Stimulated activated CD4-positive, alpha-beta T cell treated with anti-CD3 and anti-CD28 coated beads, Interleukin-2, amount 100 ng/mL, for 24 hours (primary cell): Measurements from ENCODE around the gene LECT2.

Experiments used
- DNase-seq, 2 donors: peaks; one replicate each; pipeline ENCODE4 v3.0.0-alpha.2; 2020

The LECT2 gene

DNA sequence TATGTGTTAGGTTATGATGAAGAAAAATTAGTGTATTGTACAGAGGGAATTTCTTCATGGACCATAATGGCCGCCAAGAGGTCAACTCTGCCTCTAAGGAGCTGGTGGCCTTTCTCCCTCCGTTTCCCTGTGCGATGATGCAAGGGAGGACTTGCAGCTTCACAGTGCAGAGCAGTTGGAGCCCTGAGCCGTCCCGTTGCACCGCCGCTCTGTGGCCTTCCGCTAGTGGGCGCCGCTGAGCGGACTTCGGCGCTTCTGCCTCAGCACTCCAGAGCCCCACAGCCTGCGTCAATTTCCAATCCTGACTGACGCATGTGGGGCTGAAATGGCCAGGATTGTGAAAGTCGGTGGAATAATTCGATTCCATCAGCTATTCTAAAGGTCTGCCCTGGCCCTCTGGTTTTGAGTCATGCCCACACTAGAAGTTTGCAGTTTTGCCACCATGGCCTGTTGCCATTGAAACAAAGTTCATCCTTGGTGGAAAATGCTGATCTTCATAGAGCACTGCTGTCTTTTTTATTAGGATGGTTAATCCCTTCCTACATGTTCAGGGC is 22.7 kb upstream of the LECT2 start:
- peak; percentile 36 to 62 for DNase-seq

DNA sequence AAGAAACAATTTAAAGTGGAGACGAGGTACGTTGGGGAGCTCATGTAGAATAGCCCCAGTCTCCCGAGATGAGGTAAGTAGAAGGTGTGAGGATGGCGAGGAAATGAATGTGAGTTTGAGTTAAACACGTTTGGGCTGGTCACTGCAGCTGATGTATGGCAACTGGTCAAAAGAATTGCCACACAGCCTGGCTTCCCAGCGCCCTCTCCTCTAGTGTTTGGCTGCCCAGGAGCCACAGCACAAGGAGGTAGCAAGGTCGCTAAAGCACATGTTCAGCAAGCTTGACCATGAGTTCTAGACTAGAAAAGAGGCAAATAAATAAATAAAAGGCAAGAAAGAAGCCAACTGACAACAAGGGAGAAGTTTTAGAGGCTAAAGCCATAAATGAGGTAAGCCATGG is 21.4 kb upstream of the LECT2 start:
- DNase-seq = no peak

DNA sequence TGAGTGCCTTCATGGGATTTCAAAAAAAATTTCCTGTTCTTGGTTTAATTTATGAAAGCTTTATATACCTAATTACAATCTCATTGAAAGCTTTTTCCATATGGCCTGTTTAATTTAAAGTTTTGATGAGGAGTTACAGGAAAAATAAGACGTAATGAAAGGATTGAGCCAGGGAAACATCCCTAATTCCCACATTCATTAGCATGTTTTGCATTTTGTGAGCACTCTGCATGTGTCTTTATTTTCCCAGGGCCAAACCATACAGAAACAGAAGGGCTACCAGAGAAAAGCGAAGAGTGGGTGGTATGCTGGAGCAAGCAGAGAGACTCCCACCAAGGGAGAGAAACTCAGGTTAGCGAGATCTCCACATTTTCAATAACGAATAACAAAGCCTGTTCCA is 20.3 kb upstream of the LECT2 start:
- no peak for DNase-seq

DNA sequence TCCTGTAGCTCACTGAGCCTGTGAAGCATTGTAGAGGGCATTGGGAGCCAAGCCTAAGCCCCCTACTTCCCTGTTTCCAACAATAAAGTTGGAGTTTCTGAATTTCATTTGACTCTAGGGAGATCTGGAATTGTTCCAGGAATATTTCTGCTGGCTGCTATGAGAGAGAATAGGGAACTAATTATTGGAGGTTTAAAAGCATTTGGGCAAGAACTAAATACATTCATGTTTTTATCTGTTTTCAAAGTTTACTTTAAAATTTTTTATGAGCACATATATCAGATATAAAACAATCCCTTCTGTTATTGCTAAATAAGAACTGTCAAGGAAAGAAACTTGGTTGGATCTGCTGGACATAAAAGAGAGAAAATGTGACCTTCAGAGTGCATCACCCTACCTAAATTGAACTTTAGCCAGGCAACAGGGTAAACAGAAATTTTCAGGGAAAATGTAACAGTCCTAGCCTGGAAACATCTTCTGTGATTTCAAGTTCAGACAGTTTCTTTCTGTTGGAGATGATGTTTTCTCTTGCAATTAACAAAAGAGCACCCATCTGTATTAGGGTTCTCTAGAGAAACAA is 19.3 kb upstream of the LECT2 start:
- DNase-seq = no peak

DNA sequence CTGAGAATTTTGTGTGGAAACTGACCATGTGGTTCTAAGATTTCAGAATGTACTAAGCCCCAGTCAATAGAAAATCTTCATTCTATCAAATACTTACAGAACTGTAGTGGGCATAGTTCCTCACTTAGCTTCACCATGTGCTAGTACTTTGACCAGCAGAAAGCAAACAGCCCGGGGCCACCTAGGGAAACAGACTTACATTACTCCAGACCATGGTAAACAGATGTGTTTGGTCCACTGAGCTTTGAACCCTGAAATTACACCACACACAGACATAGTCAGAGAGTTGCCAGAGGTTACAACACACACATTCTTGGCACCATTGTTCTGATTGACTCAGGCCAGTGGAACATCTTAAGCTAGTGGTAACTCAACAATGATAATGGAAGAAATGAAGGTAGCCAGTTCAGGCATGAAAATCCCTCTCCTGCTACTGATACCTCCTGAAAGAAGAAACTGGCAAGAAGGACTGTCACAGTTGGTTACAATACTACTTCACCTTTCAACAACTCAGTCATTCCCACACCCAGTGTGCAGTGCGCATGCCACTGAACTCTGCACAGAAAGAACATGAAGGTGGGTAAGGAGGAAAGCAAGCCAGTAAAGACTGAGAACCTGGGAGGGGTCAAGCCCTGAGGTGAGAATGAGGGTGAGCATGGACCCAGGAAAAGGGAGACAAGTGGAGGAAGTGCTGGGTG is 18.7 kb upstream of the LECT2 start:
- DNase-seq = no peak

DNA sequence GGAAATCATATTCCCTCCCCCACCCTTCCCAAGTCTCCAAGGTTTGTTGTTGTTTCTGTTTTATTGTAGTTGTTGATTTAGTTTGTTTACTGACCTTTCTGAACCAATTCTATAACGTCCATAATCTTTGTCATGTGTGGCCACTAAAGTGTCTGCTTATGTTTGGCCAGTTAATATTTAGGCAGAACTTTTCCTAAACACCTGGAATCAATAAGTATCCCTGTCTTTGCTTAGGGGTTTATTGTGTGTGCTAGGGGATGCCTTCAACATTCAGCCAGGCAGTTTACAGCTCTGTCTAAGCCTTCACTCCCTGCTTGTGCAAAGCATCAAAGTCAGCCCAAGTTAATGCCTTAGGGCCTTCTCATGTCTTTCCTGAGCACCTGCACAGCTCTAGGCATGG is 16.9 kb upstream of the LECT2 start:
- no peak for DNase-seq

DNA sequence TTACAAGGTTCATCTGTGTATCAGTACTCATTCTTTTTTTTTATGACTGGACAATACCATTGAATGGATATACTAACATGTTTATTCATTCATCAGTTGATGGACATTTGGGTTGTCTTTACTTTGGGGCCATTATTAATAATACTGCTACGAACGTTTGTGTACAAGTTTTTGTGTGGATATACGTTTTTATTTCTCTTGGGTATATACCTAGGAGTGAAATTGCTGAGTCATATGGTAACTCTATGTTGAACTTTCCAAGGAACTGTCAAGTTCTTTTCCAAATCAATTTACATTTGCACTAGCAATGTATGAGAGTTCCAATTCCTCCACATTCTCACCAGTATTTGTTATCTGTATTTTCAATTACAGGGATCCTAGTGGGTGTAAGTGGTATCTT is 12.0 kb upstream of the LECT2 start:
- no peak for DNase-seq

DNA sequence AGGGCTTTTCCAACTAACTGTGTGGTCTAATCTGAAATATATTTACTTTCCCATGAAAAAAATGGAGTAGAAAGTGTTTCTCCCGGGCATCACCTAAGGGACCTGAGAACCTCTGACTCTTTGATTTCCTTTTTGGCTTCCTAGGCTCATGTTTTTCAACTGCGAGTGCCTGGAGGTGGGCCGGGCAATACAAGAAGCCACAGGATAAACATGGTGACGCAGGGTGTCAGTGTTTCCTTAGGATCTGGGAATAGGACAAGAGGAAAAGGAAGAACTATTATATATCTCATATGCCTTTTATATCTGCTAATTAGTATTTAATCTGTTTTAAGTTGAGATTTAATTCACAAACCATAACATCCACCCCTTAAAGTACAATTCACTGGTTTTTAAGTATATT is 11.4 kb upstream of the LECT2 start:
- no peak for DNase-seq

DNA sequence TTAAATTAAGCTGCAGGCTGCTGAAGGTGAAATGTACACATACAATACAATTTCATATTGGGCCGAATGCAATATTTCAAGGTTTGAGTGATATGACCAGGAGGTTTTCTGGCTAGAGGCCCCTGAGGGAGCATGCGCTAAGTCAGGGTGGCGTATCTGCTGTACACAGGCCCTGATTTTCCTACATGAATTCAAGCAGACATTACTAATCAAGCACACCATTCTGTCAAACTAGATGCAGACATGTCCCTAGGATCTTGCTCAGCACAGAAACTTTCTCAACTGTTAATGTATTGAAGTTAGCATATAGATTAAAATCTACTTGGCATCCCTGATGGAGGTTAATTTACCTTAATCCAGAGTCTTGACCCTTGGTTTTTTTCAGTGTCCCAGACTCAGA is 10.7 kb upstream of the LECT2 start:
- no peak for DNase-seq

DNA sequence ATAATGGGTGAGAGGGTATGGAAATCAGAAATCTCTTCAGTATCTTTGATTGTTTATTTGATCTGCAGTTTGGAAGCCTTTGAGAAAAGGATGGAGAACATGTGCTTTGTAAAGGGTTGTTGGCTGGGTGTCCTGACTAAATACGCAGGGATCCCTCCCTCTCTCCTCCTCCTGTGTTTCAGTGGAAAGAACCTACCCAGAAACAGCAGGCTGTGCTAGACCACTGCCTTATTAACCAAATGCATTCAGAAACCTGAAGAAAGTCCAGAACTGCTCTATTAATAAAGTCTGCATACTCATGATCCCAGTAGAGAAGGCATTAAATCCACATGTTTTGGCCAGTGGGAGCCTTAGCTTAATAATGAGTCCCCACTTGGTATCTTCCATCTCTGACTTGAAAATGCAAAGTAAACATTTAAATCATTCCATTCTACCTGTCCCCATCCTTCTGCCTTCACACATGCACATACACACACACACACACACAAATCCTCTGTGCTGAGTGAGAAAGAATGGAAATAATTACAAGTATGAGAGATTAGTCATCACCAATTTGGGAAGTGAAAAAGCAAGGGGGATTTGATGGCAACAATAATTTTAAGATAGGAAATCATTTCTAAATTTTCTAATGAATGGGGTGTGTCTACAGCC is 10.0 kb upstream of the LECT2 start:
- DNase-seq = no peak

DNA sequence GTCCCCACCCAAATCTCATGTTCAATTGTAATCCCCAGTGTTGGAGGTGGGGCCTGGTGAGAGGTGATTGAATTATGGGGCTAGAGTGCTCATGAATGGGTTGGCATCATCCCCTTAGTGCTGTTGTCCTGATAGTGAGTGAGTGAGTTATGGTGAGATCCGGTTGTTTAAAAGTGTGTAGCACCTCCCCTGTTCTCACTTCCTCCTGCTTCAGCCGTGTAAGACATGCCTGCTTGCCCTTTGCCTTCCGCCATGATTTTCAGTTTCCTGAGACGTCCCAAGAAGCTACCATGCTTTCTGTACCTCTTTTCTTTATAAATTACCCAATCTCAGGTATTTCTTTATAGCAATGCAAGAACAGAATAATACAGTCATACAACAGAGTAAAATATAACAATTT is 742 bp upstream of the LECT2 start:
- DNase-seq = no peak

DNA sequence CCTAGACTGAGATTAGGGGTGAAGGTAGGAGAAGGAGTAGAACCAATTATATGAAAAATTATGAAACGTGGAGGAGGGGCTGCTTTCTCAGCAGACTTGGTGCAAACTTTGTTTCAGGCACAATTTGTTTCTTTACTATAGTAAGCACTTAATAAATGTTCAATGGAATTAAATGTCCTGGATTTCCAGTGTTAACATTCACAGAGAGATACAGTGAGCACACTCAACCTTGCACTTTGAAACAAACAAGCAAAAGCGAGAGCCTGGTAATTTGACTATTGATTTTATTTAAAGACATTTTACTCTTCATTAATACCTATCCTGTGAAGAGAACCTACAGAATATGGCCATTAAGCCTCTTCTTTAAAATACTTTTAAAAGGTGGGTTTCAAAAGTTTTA is 933 bp downstream of the LECT2 start:
- no peak for DNase-seq

DNA sequence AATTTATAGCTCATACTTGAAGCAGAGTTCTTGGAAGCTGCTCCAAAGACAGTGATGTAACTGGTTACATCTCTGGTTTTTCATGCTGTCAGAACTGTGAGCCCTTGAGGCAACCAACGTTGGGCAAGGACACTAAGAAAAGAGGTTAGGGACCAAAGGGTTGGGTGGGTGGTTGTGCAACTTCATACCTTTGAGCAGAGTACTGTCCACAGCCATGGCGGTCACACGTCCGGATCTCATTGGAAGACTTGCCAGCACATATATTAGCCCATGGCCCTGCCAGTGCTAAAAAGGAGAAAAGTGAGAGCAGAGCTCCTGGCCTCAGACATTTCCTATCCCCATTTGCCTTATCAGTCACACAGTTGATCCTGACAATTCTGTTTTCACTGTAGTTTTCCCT is 2.1 kb downstream of the LECT2 start:
- DNase-seq = no peak

DNA sequence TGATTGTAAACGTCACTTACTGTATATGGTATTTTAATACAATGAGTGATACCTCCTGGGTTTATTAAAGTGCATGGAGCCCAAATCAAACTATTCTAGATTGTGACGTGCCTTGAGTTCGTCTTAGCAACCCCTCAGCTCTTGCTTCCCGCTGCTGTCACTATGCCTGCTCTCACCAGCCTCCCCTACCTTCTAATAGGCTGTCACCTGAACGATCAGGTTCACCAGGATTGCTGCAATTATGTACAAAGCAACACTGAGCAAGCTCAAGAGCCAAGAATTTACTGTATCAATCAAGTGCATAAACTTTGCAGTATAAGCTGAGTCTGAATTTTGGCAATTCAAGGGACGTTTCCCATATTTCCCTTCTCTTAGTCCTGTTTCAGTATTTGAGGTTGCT is 3.0 kb downstream of the LECT2 start:
- DNase-seq = no peak

DNA sequence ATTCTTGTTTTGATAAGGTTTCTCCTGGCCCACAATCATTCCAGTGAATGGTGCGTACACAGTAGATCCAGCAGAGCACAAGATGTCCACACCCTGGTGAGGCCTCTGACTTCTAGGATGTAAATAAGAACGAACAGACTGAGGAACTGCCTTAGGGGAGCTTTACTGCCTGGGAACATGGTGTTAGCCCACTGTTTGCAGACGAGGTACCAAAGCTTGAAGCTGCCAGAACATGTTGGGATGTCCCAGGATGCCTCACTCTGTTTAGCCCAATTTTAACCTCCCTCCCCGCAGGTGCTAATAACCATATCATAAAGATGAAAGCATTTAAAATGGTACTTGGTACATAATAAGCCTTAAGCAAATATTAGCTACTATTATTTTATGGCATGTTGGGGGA is 3.5 kb downstream of the LECT2 start:
- no peak for DNase-seq

DNA sequence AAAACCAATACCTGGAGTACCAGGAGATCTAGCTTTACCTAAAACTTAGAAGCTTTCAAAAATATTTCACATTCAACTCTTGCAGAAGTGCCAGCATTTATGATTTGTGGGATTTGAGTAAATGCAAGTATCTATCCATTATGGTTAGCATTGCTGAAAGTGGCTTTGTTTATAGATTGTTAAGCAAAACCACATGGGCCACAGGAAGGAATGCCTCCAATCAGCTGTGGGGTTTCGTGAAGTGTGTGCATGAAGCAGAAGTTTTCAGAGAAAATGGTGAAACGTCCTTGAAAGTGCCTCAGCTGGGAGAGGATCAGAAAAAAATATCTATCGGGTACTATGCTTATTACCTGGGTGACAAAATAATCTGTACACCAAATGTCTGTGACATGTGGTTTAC is 4.2 kb downstream of the LECT2 start:
- no peak for DNase-seq

DNA sequence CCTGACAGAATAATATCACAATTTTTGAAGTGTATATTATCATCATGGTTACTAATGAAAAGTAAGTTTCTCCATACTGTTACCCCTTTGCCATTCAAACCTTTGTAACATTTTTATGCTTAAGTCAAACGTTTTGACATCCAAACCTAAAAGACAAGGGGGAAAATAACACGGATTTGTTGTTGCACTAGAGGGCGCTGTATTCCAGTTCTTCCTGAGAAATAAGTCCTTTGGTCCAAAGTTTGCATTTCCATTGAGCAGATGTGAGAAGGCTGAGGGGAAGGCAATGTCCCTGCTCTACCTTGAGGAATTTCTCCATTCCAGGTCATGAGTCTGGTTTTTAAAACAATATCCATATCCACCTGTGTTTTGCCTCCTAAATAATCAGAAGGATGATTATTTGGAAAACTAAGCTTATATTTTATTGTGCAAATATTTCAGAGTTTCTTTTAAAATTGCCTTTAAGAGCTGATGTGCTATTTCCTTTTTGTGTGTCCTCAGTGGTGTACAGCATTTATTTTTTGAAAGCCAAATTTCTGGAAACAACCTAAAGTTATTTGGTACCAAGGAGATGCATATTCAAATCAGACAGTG is 9.7 kb downstream of the LECT2 start:
- peak; percentile 7 to 20 for DNase-seq

DNA sequence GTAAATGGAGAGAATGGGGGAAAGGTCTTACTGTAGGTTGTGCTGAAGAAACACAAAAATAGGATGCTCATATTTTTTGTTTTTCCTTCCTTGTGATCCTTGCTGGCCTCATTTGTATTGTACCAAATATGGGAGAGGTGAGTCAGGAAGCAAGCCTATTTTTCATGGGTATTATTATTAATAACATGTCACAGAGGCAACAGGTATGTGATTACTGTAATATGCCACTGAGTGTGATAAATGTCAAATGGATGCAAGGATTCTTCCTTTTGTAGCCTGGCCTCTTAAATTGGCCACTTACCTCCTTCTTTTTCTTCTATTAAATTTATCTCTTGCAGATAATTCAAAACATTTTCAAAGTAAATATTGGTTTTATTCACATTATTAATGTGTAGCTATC is 10.2 kb downstream of the LECT2 start:
- no peak for DNase-seq

DNA sequence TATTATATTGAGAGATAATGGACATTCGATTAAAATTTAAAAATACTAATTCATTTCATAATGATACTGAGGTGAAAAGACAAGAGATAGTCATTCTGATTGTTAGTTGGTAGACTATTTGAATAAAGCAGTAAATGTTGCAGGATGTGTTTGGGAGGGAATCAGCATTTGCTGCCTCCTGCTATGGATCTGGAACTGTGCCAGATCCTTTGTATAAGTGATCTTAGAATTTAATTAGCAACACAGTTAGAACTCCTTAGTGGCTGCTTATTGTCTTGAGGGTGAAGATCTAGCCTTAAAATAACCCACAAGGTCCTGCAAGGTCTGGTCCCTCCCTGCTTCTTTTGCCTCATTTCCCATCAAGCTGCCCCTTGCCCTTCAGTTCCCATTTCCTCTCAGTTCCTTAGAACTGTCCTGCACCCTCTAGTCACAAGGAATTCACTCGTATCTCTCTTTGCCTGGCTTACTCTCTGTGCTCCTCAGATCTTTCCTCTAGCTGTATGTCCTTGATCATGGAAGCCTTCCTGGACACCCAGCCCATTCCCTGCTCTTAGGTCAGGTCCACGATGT is 12.5 kb downstream of the LECT2 start:
- no peak for DNase-seq

DNA sequence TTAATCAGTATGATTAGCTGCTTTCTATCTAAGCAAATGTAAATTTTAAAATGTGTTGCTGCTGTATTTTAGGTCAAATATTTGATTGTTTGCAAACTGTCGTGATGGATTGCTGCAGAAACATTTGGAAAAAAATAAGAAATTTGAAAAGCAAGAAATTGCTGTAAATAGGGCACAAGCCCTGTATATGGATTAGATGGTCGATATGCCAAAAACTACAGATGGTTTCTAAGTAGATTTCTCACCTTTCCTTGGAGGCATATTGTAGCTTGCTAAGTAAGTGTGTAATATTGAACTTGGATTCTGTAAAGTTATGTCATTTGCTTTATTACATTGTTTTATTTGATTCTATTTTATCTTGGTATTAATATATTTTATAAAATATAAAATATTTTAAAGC is 13.1 kb downstream of the LECT2 start:
- DNase-seq = no peak

DNA sequence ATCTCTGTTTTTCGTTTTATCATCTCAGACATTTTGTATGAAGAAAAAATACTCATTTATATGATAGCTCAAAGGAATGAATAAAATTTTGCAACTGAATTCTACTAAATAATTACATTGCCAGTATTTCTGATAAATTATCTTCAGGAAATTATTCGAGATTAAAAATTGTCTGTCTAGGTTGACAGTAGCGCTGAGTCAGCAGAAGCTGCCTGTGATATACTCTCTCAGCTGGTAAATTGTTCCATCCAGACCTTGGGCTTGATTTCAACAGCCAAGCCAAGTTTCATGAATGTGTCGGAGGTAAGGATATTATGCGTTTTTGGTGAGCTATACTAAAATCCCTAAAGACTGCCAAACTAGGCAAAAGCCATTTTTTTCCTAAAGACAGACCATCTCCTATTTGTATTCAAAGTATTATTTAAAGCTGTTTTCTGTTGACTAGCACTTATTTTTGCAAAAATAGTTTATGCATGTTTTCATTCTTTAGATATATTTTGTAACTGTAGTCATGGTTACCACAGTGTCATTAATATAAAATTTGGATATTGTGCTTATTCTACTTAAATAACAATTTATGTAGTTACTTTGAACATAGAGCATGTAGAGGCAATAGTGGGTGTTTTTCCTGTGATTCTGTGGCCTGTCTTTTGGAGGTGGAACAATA is 17.4 kb downstream of the LECT2 start:
- no peak for DNase-seq

DNA sequence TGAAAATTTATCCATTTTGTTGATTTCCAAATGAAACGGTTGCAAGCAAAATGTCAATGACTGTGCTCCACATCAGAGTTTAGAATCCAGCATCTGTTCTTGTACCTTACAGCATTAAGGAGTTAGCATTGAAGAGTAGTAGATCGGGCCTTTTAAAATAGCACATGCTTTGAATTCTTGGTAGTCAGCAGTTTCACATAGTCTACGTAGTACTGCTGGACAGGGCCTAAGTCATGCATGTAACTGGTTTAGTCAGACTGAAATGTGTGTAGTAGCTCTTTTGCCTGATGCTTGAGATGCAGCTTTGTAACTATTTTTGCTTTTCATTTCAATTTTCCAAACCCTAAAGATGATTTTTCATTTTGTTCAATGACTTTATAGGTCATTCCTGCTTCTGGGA is 19.8 kb downstream of the LECT2 start:
- DNase-seq = no peak

DNA sequence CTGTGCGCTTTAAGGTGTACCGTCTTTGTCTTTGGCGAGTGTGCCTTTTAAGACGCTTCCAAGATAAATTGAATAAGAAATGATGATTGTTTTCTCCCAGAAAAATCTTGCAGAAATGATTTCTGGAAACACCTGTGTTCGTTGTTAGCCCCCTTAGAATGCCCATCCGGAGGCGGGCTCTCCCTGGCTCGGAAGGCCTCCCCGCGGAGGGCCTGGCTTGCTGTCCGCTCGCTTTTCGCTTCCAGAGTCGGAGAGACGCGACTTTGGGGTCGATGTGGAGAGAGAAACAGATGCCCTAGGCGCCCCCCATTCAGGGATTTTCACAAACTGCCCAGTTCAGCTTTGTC is 23.9 kb downstream of the LECT2 start:
- no peak for DNase-seq
